ENCODE measurements around the gene VEPH1.

VEPH1 gene

DNA sequence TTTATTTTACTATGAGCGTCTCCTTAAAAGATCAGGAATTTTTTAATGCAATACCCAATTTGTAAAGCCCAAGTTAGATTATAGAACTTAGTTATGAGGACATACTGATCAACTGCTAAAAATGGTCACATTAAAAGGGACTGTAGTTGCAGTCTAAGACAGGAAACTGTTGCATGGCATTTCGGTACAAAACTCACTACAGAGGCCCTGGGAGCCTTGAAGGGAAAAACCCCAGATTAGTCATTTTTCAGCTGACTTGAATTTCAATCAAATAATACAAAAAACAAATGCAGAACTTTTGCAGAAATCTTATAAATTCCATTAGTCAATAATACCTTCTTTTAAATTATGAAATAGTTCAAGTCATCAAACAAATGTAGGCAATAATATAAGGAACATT is 73.5 kb downstream of the VEPH1 start:
- DNase-seq (ENCODE audit: low spot score), result no peak

- no peak for DNase-seq (ENCODE audit: low spot score)
Observed at GRCh38 chr3:157428853-157429252, 74.4 kb downstream of the VEPH1 start.

- no peak for DNase-seq (ENCODE audit: low spot score)
Observed at GRCh38 chr3:157427901-157428300, 75.3 kb downstream of the VEPH1 start.

DNA sequence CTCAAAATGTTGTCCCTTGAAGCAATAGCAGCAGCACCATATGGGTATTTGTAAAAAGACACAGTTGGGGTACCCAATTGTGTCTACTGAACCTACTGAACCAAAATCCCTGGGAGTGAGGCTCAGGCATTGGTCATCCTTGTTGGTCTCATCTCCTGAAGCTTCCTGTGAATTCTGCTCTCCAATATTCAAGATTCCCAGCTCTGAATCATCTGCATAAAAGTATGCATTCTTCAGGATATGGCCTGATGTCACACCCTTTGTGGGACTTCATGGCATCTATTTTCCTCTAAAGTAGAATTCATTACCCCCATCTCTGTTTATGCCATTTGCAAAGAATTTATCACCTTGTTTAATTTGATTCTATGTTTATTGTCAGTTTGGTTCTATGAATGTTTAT is 79.9 kb downstream of the VEPH1 start:
- DNase-seq (ENCODE audit: low spot score), result no peak

- no peak for DNase-seq (ENCODE audit: low spot score)
Observed at GRCh38 chr3:157420606-157421130, 82.5 kb downstream of the VEPH1 start.

- no peak for DNase-seq (ENCODE audit: low spot score)
Observed at GRCh38 chr3:157418104-157418503, 85.1 kb downstream of the VEPH1 start.

DNA sequence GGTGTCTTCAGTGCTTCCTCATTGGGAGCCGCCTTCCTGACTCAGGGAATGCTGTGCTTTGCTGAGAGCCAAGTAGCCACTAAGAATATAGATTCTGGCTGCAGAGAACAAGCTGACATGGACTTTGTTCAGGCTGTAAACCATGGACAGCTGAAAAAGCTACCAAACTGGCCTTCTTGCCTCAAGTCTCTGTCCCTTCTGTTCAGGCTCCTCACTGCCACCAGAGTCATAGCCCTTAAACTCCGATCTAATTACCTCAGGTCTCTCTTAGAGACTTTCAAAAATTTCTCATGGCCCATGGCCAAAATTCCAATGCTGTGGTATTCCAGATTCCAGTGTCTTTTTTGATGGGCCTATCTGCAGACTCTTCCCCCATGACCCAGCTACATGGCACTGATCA is 86.0 kb downstream of the VEPH1 start:
- no peak for DNase-seq (ENCODE audit: low spot score)

- no peak for DNase-seq (ENCODE audit: low spot score)
Observed at GRCh38 chr3:157416347-157417087, 86.7 kb downstream of the VEPH1 start.

- no peak for DNase-seq (ENCODE audit: low spot score)
Observed at GRCh38 chr3:157414861-157415260, 88.4 kb downstream of the VEPH1 start.

DNA sequence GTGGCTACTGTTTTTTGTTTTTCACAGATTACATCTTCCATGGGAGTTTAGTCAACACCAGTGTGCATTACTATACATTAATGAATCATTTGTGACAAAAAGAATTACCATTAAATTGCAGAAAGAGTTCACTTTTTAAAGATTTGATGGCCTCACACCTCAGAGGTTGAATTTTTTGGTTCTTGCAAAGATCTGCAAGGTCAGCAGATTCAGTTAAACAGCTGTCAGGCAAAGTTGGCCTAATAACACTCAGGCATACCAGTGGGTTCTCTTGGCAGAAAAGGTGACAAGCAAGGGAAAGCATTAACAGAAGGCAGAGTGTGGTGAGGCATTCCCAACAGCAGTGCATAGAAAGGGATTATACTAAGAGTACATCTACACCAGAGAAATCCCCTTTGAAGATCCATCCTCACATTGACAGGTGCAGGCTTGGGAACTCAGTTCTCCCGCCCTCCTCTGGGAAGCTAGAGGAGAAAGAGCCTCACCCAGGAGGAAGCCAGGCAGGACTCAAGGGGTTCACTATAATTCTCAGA is 90.8 kb downstream of the VEPH1 start:
- no peak for DNase-seq (ENCODE audit: low spot score)

- no peak for DNase-seq (ENCODE audit: low spot score)
Observed at GRCh38 chr3:157410945-157411344, 92.3 kb downstream of the VEPH1 start.

- no peak for DNase-seq (ENCODE audit: low spot score)
Observed at GRCh38 chr3:157409516-157409915, 93.7 kb downstream of the VEPH1 start.

GRCh38 chr3:157408499-157409149 is 94.6 kb downstream of the VEPH1 start:
- no peak for DNase-seq (ENCODE audit: low spot score)

GRCh38 chr3:157407769-157408168 is 95.4 kb downstream of the VEPH1 start:
- no peak for DNase-seq (ENCODE audit: low spot score)

GRCh38 chr3:157406394-157406793 is 96.8 kb downstream of the VEPH1 start:
- DNase-seq (ENCODE audit: low spot score), result no peak

- DNase-seq (ENCODE audit: low spot score), result no peak
Observed at GRCh38 chr3:157405457-157405856, 97.8 kb downstream of the VEPH1 start.

GRCh38 chr3:157404381-157404780 is 98.8 kb downstream of the VEPH1 start:
- no peak for DNase-seq (ENCODE audit: low spot score)

DNA sequence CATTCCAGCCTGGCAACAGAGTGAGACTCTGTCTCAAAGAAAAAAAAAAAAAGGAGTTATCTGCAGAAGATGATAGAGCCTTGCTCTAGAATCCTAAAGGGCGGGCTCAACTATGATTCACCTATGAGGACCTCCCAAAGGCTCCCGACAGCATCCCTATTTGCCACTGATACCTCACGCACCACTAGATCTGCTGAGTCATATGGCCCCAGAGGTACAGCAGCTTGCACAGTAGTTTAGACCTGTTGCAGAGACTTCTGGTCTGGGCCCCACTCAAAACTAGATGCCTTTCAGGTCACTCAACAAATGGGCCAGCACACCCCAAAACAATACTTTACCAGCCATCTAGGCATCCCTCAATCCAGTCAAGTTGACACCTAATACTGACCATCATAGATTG is 104.6 kb downstream of the VEPH1 start:
- no peak for DNase-seq (ENCODE audit: low spot score)

DNA sequence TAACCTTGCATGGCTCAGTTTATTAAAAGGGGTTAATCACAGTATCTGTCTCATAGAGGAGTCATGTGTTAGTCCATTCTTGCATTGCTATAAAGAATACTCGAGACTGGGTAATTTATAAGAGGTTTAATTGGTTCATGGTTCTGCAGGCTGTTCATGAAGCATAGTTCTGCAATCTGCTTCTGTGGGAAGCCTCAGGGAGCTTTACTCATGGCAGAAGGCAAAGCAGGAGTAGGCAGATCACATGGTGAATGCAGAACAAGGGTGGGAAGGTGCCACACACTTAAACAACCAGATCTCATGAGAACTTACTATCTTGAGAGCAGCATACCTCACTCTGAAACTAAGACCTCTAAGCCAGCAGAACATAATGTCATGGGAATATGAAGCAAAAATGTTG is 108.8 kb downstream of the VEPH1 start:
- no peak for DNase-seq (ENCODE audit: low spot score)

- DNase-seq (ENCODE audit: low spot score), result no peak
Observed at GRCh38 chr3:157393113-157393512, 110.1 kb downstream of the VEPH1 start.

DNA sequence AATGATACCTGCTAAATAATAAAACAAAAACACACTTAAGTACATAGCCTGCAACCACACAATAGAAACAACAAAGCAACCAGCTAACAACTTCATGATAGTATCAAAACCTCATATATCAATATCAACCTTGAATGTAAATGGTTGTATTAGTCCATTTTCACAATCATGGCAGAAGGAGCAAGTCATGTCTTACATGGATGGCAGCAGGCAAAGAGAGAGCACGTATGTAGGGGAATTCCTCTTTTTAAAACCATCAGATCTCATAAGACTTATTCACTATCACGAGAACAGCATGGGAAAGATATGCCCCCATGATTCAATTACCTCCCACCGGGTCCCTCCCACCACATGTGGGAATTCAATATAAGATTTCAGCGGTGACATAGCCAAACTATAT is 111.1 kb downstream of the VEPH1 start:
- no peak for DNase-seq (ENCODE audit: low spot score)

DNA sequence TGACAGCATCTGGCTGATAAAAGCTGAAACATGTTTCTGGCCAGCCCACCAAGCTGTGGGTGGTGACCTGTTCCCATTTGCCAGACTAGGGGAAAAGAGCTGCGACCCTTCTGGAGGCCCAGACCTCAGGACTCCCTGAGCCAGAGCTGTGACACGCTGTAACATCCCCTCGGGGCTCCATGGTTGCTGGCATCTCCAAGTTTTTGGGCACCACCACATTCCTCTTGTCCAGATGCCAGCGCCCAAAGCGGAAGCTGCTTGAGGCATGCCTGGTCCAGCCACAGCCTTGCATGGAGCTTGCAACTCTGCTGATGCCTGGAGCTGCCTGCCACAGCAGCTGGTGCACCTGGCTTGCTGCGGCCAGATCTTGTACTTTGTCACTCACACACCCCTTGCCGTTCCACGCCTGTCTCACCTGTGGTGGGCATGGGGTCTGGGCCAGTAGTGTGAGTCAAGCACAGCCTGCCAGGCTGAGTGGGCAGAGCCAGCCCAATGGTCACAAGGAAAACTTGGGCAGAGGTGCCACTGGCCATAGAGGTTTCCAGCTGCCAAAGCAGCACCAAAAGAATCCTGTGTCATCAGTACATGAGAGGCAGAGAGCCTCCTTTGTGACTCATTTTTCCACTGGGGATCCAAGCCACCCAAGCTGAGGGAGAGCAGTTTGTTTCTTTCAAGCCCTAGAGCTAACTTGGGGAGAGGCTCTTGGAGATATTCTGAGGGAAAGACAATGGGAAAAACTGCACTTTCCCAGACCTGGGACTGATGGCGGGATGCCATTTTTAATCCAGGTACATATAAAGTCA is 112.3 kb downstream of the VEPH1 start:
- no peak for DNase-seq (ENCODE audit: low spot score)

GRCh38 chr3:157388976-157389375 is 114.2 kb downstream of the VEPH1 start:
- no peak for DNase-seq (ENCODE audit: low spot score)
